NT2/D1 (cell line): Measurements from ENCODE around the gene RNF130.

Source experiments
- DNase-seq: peaks from one replicate; pipeline ENCODE4 v3.0.0-alpha.2; 2011; ENCODE audit warnings: low read depth, low spot score
- H3K27me3 ChIP-seq: 2 replicates; pipeline ENCODE4 v1.6.0; 2011; ENCODE audit warnings: mild to moderate bottlenecking; ENCODE audit not compliant: insufficient read length, insufficient read depth
- H3K36me3 ChIP-seq: 2 replicates; pipeline ENCODE4 v1.6.1; 2011; ENCODE audit warnings: mild to moderate bottlenecking, low read length, mixed read lengths; ENCODE audit not compliant: insufficient read depth, insufficient read length
- H3K4me1 ChIP-seq: 2 replicates; pipeline ENCODE4 v1.5.1; 2011; ENCODE audit not compliant: insufficient read depth, insufficient read length
- H3K4me3 ChIP-seq: 2 replicates; pipeline ENCODE4 v1.5.1; 2011; ENCODE audit warnings: low read depth; ENCODE audit not compliant: insufficient read length
- H3K9ac ChIP-seq: 2 replicates; pipeline ENCODE4 v1.6.0; 2011; ENCODE audit warnings: low read depth; ENCODE audit not compliant: insufficient read length
- H3K9me3 ChIP-seq: 2 replicates; pipeline ENCODE4 v1.5.1; 2011; ENCODE audit warnings: mild to moderate bottlenecking, low read length; ENCODE audit not compliant: insufficient read depth
- SUZ12 ChIP-seq: IDR thresholded peaks from 2 replicates; pipeline ENCODE4 v1.6.1; 2011; ENCODE audit not compliant: insufficient read length, insufficient read depth; ENCODE audit errors: extremely low read depth
- YY1 ChIP-seq: IDR thresholded peaks from 2 replicates; pipeline ENCODE4 v1.6.1; 2011; ENCODE audit not compliant: insufficient read length, insufficient read depth
- ZNF274 ChIP-seq: IDR thresholded peaks from 2 replicates; pipeline ENCODE4 v1.6.1; 2011; ENCODE audit warnings: mild to moderate bottlenecking, low read depth, low read length

RNF130 gene

DNA sequence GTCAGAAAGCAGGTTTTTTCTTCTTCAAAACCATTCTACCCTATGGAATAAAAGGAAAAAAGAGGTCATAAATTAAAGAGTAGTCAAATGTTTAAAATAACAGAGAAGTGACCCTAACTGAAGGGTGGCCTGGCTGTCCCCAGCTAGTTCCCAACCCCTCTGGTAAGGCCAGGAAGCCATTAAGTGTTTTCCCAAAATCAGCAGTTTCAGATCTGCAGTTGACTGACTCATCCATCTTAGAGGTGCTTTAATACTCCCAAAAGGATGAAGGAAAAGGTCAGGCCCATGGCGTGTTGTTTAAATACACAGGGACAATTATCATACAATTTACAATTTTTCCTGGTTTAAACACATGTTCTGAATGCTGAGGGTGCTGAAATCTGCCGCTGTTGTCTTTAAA, 115.9 kb downstream of the RNF130 start:
- Histone ChIP-seq H3K4me3 (no peak overlapping the region), H3K9me3 (no peaks in the 10 kb centered on the region), H3K36me3 (peaks cover 4% of the 10 kb centered on the region), H3K27me3 (no peaks in the 10 kb centered on the region), H3K9ac (no peak overlapping the region), H3K4me1 (no peaks in the 10 kb centered on the region)
- no peak for DNase-seq
- TF ChIP-seq ZNF274: no peak
- TF ChIP-seq SUZ12: no peak
- no peak for TF ChIP-seq YY1

DNA sequence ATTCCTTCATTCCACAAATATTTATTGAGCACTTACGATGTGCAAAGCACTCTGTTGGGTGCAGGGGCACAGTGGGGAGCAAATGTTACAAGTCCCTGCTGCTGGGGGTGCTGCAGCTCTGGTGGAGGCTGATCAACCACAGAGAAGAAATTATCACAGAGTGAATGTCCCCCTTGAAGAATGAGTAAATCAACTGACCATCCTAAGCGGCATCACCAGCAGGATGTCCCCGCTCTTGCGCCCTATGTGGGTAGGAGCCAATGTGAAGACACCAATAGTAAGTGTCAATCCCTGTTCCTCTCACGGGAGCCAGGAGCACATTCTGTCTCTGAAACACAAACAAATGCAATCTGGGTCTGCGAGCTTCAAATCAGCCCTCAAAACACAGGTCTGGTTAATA, 116.5 kb downstream of the RNF130 start:
- H3K4me3 ChIP-seq: no peak overlapping the region
- no peak for DNase-seq
- no peaks in the 10 kb centered on the region for H3K4me1 ChIP-seq
- no peaks in the 10 kb centered on the region for H3K9me3 ChIP-seq
- peaks cover 4% of the 10 kb centered on the region for H3K36me3 ChIP-seq
- no peaks in the 10 kb centered on the region for H3K27me3 ChIP-seq
- H3K9ac ChIP-seq: no peak overlapping the region
- TF ChIP-seq SUZ12 (no peak), ZNF274 (no peak), YY1 (no peak)

DNA sequence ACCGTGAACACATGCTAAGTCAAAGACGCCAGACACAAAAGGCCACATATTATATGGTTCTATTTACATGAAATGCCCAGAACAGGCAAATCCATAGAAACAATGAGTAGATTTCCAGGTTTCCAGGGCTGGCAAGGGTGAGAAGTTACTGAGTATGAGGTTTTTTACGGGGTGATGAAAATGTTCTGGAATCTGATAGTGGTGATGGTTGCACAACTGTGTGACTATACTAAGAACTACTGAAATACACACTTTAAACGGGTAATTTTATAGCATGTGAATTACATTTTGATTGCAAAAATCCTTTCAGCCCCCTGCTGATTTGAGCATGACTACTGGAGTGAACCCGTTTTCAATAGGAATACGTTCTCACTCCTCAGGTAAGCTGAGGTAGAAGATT, 117.1 kb downstream of the RNF130 start:
- H3K27me3 ChIP-seq: no peaks in the 10 kb centered on the region
- H3K9me3 ChIP-seq: no peaks in the 10 kb centered on the region
- no peak overlapping the region for H3K9ac ChIP-seq
- peaks cover 4% of the 10 kb centered on the region for H3K36me3 ChIP-seq
- no peak overlapping the region for H3K4me3 ChIP-seq
- TF ChIP-seq YY1 (no peak), SUZ12 (no peak), ZNF274 (no peak)
- no peak for DNase-seq
- H3K4me1 ChIP-seq: no peaks in the 10 kb centered on the region

DNA sequence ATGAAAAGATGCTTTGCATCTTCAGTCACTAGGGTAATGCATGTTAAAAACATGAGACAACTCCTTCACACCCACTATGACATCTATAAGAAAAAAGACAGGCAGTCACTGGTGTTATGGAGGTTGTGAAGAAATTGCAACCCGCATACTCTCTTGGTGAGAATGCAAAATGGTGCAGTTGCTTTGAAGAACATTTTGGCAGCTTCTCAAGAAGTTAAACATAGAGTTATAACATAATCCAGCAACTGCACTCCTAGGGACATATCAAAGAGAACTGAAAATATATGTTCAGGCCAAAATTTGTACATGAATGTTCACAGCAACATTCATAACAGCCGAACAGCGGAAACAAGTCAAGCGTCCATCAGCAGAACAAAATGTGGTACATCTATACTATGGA, 117.6 kb downstream of the RNF130 start:
- no peak for DNase-seq
- TF ChIP-seq SUZ12 (no peak), ZNF274 (no peak), YY1 (no peak)
- H3K9ac ChIP-seq: no peak overlapping the region
- peaks cover 4% of the 10 kb centered on the region for H3K36me3 ChIP-seq
- no peaks in the 10 kb centered on the region for H3K9me3 ChIP-seq
- H3K4me3 ChIP-seq: no peak overlapping the region
- no peaks in the 10 kb centered on the region for H3K27me3 ChIP-seq
- H3K4me1 ChIP-seq: no peaks in the 10 kb centered on the region

DNA sequence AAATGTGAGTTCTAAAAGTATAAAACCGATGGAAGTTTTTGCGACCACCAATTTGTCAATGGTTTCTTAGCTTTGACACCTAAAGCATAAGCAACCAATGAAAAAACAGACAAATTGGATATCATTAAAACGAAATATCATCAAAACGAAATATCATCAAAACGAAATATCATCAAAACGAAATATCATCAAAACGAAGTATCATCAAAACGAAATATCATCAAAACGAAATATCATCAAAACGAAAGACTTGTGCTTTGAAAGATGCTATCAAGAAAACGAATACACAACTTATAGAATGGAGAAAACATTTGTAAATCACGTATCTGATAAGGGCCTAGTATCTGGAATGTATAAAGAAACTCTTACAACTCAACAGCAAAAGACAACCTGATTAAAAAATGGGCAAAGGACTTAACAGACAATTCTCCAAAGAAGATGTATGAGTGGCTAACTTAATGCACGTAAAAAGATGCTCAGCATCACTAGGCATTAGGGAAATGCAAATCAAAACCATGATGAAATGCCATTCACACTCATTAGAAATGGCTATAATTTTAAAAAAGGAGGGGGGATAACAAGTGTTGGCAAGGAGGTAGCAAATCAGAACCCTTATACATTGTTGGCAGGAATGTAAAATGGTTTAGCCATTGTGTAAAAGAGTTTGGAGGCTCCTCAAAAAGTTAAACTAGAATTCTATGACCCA, 134.4 kb downstream of the RNF130 start:
- Histone ChIP-seq H3K9ac (no peak overlapping the region), H3K27me3 (no peaks in the 10 kb centered on the region), H3K4me3 (no peak overlapping the region), H3K36me3 (no peaks in the 10 kb centered on the region), H3K9me3 (no peaks in the 10 kb centered on the region), H3K4me1 (no peaks in the 10 kb centered on the region)
- no peak for TF ChIP-seq ZNF274
- no peak for TF ChIP-seq YY1
- TF ChIP-seq SUZ12: no peak
- DNase-seq: no peak

DNA sequence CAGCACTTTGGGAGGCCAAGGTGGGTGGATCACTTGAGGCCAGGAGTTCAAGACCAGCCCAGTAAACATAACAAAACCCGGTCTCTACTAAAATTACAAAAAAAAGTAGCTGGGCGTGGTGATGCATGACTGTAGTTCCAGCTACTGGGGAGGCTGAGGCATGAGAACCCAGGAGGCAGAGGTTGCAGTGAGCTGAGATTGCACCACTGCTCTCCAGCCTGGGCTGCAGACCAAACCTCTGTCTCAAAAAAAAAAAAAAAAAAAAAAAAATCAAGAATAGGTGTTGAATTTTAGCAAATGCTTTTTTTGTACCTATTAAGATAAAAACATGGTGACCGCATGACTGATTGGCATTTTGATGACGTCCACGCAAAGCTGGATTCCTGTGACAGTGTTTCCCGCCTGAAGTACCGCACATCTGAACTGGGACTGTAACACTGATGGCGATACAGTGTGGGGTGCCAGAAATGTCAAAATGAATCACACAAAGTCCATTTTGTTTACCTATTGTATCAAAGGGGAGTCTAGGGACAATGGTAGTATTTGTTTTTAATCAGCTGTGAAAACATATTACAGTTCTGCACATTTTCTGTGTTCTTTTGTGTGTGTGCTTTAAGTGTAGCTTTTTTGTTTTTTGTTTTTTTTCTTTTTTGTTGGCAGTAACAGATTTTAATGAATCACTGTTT, 140.6 kb downstream of the RNF130 start:
- Histone ChIP-seq H3K4me1 (no peaks in the 10 kb centered on the region), H3K4me3 (no peak overlapping the region), H3K9ac (no peak overlapping the region), H3K9me3 (no peaks in the 10 kb centered on the region), H3K27me3 (no peaks in the 10 kb centered on the region), H3K36me3 (no peaks in the 10 kb centered on the region)
- TF ChIP-seq SUZ12 (no peak), ZNF274 (no peak), YY1 (no peak)
- DNase-seq: no peak

DNA sequence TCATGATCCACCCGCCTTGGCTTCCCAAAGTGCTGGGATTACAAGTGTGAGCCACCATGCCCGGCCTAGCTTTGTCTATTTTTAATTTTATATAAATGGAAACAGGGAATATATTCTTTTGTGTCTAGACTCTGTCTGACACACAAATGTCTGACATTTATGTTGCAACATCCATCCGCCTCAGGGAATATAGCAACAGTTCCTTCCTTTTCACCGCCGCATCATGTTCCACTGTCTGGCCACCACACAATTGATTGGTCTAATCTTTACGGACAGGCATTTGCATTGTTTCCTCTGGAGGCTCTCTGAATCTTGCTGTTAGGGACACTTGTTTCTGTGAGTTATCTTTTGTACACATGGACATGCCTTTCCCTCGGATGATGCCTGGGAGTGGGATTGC, 143.7 kb downstream of the RNF130 start:
- no peaks in the 10 kb centered on the region for H3K9me3 ChIP-seq
- no peak for TF ChIP-seq SUZ12
- no peak for TF ChIP-seq YY1
- no peak for TF ChIP-seq ZNF274
- no peak for DNase-seq
- H3K27me3 ChIP-seq: no peaks in the 10 kb centered on the region
- H3K9ac ChIP-seq: no peak overlapping the region
- no peaks in the 10 kb centered on the region for H3K4me1 ChIP-seq
- no peaks in the 10 kb centered on the region for H3K36me3 ChIP-seq
- no peak overlapping the region for H3K4me3 ChIP-seq

DNA sequence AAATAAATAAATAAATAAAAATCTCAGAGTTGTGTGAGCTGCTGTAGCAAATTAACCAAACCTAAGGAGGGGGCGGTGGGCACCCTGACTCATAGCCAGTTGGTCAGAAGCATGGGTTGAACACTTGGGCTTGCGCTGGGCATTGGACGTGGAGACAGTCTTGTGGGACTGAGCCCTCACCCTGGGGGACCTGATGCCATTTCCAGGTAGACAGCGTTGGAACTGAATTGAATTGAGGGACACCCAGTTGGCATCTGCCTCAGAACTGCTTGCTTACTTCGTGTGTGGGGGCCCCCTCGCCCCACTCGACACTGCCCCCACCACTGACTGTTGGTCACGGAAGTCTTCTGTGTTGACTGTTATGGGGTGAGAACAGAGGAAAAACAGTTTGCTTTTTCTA, 144.9 kb downstream of the RNF130 start:
- Histone ChIP-seq H3K4me1 (no peaks in the 10 kb centered on the region), H3K36me3 (no peaks in the 10 kb centered on the region), H3K9me3 (no peaks in the 10 kb centered on the region), H3K27me3 (no peaks in the 10 kb centered on the region), H3K4me3 (no peak overlapping the region), H3K9ac (no peak overlapping the region)
- TF ChIP-seq ZNF274: no peak
- TF ChIP-seq SUZ12: no peak
- TF ChIP-seq YY1: no peak
- no peak for DNase-seq
